HEK293 (cell line): Measurements from ENCODE around the gene MDFIC2.

Experiments used
- ATF2 ChIP-seq: fragments of 450-650 bp; formaldehyde crosslinking; IDR thresholded peaks from 2 replicates; pipeline ENCODE4 v1.5.1; 2016; ENCODE audit warnings: missing biosample characterization, missing genetic modification characterization, low read depth
- CTCF ChIP-seq: fragments of 450-650 bp; formaldehyde crosslinking; IDR thresholded peaks from 2 replicates; pipeline ENCODE4 v1.5.1; 2016; ENCODE audit warnings: missing biosample characterization, missing genetic modification characterization
- HOXA7 ChIP-seq: sonication (generic); formaldehyde crosslinking; IDR thresholded peaks from 2 replicates; pipeline ENCODE4 v1.8.1; 2022; ENCODE audit warnings: missing genetic modification reagents, borderline replicate concordance
- KLF8 ChIP-seq: fragments of 450-650 bp; formaldehyde crosslinking; IDR thresholded peaks from 2 replicates; pipeline ENCODE4 v1.5.1; 2016; ENCODE audit warnings: missing biosample characterization, missing genetic modification characterization
- REST ChIP-seq: fragments of 450-650 bp; formaldehyde crosslinking; IDR thresholded peaks from 2 replicates; pipeline ENCODE4 v1.5.1; 2016; ENCODE audit warnings: missing biosample characterization, missing genetic modification characterization
- ZNF10 ChIP-seq: fragments of 450-650 bp; formaldehyde crosslinking; IDR thresholded peaks from 2 replicates; pipeline ENCODE4 v1.5.1; 2017; ENCODE audit warnings: missing biosample characterization, missing genetic modification characterization
- ZNF175 ChIP-seq: fragments of 450-650 bp; formaldehyde crosslinking; IDR thresholded peaks from 2 replicates; pipeline ENCODE4 v1.5.1; 2016; ENCODE audit warnings: missing biosample characterization, missing genetic modification characterization
- ZNF24 ChIP-seq: fragments of 450-650 bp; formaldehyde crosslinking; IDR thresholded peaks from 2 replicates; pipeline ENCODE4 v1.5.1; 2016; ENCODE audit warnings: missing biosample characterization, missing genetic modification characterization
- ZNF571 ChIP-seq: fragments of 450-650 bp; formaldehyde crosslinking; IDR thresholded peaks from 2 replicates; pipeline ENCODE4 v1.5.0; 2017; ENCODE audit warnings: missing biosample characterization, missing genetic modification characterization
- ZSCAN16 ChIP-seq: fragments of 450-650 bp; formaldehyde crosslinking; IDR thresholded peaks from 2 replicates; pipeline ENCODE4 v1.5.1; 2016; ENCODE audit warnings: missing biosample characterization, missing genetic modification characterization
- TF ChIP-seq, protein P1 (sequence below): fragments of 450-650 bp; formaldehyde crosslinking; IDR thresholded peaks from 2 replicates; pipeline ENCODE4 v1.5.1; 2016; ENCODE audit warnings: missing biosample characterization, missing genetic modification characterization
- TF ChIP-seq, protein P2 (sequence below): fragments of 450-650 bp; IDR thresholded peaks from 2 replicates; pipeline ENCODE4 v1.5.1; 2018; ENCODE audit warnings: missing biosample characterization, missing genetic modification characterization
- TF ChIP-seq, protein P3 (sequence below): fragments of 450-650 bp; formaldehyde crosslinking; IDR thresholded peaks from 2 replicates; pipeline ENCODE4 v1.5.1; 2016; ENCODE audit warnings: missing biosample characterization, missing genetic modification characterization

GRCh38 chr3:70309591-70309990 is 2.8 kb downstream of the MDFIC2 start:
- TF ChIP-seq REST = no peak
- TF ChIP-seq HOXA7 = no peak
- TF ChIP-seq ZSCAN16 (tag by site-specific recombination) = no peak
- no peak for TF ChIP-seq CTCF
- TF ChIP-seq, protein P1, sequence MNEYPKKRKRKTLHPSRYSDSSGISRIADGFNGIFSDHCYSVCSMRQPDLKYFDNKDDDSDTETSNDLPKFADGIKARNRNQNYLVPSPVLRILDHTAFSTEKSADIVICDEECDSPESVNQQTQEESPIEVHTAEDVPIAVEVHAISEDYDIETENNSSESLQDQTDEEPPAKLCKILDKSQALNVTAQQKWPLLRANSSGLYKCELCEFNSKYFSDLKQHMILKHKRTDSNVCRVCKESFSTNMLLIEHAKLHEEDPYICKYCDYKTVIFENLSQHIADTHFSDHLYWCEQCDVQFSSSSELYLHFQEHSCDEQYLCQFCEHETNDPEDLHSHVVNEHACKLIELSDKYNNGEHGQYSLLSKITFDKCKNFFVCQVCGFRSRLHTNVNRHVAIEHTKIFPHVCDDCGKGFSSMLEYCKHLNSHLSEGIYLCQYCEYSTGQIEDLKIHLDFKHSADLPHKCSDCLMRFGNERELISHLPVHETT = no peak
- TF ChIP-seq, protein P2, sequence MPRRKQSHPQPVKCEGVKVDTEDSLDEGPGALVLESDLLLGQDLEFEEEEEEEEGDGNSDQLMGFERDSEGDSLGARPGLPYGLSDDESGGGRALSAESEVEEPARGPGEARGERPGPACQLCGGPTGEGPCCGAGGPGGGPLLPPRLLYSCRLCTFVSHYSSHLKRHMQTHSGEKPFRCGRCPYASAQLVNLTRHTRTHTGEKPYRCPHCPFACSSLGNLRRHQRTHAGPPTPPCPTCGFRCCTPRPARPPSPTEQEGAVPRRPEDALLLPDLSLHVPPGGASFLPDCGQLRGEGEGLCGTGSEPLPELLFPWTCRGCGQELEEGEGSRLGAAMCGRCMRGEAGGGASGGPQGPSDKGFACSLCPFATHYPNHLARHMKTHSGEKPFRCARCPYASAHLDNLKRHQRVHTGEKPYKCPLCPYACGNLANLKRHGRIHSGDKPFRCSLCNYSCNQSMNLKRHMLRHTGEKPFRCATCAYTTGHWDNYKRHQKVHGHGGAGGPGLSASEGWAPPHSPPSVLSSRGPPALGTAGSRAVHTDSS (tag by site-specific recombination) = no peak
- TF ChIP-seq ATF2 (tag by site-specific recombination) = no peak
- no peak for TF ChIP-seq ZNF175 (tag by site-specific recombination)
- TF ChIP-seq KLF8 (tag by site-specific recombination) = no peak
- TF ChIP-seq ZNF10 (tag by site-specific recombination) = no peak
- TF ChIP-seq ZNF24 (tag by site-specific recombination) = no peak
- TF ChIP-seq, protein P3, sequence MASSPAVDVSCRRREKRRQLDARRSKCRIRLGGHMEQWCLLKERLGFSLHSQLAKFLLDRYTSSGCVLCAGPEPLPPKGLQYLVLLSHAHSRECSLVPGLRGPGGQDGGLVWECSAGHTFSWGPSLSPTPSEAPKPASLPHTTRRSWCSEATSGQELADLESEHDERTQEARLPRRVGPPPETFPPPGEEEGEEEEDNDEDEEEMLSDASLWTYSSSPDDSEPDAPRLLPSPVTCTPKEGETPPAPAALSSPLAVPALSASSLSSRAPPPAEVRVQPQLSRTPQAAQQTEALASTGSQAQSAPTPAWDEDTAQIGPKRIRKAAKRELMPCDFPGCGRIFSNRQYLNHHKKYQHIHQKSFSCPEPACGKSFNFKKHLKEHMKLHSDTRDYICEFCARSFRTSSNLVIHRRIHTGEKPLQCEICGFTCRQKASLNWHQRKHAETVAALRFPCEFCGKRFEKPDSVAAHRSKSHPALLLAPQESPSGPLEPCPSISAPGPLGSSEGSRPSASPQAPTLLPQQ (tag by site-specific recombination) = no peak
- TF ChIP-seq ZNF571 (tag by site-specific recombination) = no peak
